PC-3 (cell line): Measurements from ENCODE around the gene CDK2AP2. TPM values are rescaled to one million over a fixed set of nuclear protein-coding genes. Genes with fewer than 3 reads are reported as not detected.
A peak's percentile ranks its signal among the peaks of the same experiment; 100 is the strongest.

Experiments
- ATAC-seq: fragments of 200-7000 bp; cut with Tn5 transposase; 2 replicates; pipeline ENCODE4 v1.9.1; 2020; ENCODE audit warnings: mild to moderate bottlenecking, moderate library complexity
- BruUV-seq: library from RNA; stranded (reverse); fragments of 400-500 nt; replicated peaks from 2 replicates; lab custom pipeline; 2021; lab: Mats Ljungman, UMichigan
- CTCF ChIA-PET: fragments of 300-600 bp; sonication (Branson Sonifier 250); formaldehyde crosslinking; loops from one replicate; lab custom pipeline; 2022; ENCODE audit warnings: antibody characterized with exemption; lab: Charles Lee
- POLR2A ChIA-PET: fragments of 300-600 bp; sonication (Branson Sonifier 250); formaldehyde crosslinking; loops from one replicate; lab custom pipeline; 2022; ENCODE audit warnings: antibody characterized with exemption; ENCODE audit not compliant: unreplicated experiment; lab: Charles Lee
- DNase-seq: peaks from one replicate; pipeline ENCODE4 v3.0.0-alpha.2; 2015
- H2AFZ ChIP-seq: fragments of 300-600 bp; sonication (generic); 2 replicates; pipeline ENCODE4 v1.6.0; 2016; ENCODE audit warnings: antibody characterized with exemption, low read length
- H3F3A ChIP-seq: fragments of 300-600 bp; sonication (generic); one replicate; pipeline ENCODE4 v1.6.0; 2017; ENCODE audit warnings: antibody characterized with exemption, low read length, control low read depth, mild to moderate bottlenecking; ENCODE audit not compliant: unreplicated experiment
- H3K27ac ChIP-seq: fragments of 300-600 bp; sonication (generic); 2 replicates; pipeline ENCODE4 v1.5.1; 2016; ENCODE audit warnings: mild to moderate bottlenecking, low read length
- H3K27me3 ChIP-seq: fragments of 300-600 bp; sonication (generic); 2 replicates; pipeline ENCODE4 v1.6.1; 2016; ENCODE audit warnings: low read length, mixed read lengths
- H3K36me3 ChIP-seq: fragments of 300-600 bp; sonication (generic); 2 replicates; pipeline ENCODE4 v1.6.1; 2016; ENCODE audit warnings: low read depth, mixed run types, low read length, mixed read lengths
- H3K4me1 ChIP-seq: fragments of 300-600 bp; sonication (generic); 2 replicates; pipeline ENCODE4 v1.5.1; 2016; ENCODE audit warnings: low read length; ENCODE audit not compliant: insufficient read depth
- H3K4me2 ChIP-seq: fragments of 300-600 bp; sonication (generic); 2 replicates; pipeline ENCODE4 v1.6.0; 2016; ENCODE audit warnings: low read length
- H3K4me3 ChIP-seq: fragments of 300-600 bp; sonication (generic); 2 replicates; pipeline ENCODE4 v1.5.1; 2016; ENCODE audit warnings: mild to moderate bottlenecking, low read length, mixed read lengths
- H3K79me2 ChIP-seq: fragments of 300-600 bp; sonication (generic); 2 replicates; pipeline ENCODE4 v1.6.1; 2017; ENCODE audit warnings: low read length, mixed read lengths
- H3K9ac ChIP-seq: fragments of 300-600 bp; sonication (generic); 2 replicates; pipeline ENCODE4 v1.6.0; 2016; ENCODE audit warnings: mild to moderate bottlenecking, low read length
- H3K9me2 ChIP-seq: fragments of 300-600 bp; sonication (generic); replicated peaks from 2 replicates; pipeline ENCODE4 v1.6.1; 2016; ENCODE audit warnings: mixed run types, low read length, mixed read lengths
- H3K9me3 ChIP-seq: fragments of 300-600 bp; sonication (generic); 2 replicates; pipeline ENCODE4 v1.6.1; 2016; ENCODE audit warnings: low read length, mixed read lengths
- H4K20me1 ChIP-seq: fragments of 300-600 bp; sonication (generic); 2 replicates; pipeline ENCODE4 v1.6.1; 2016; ENCODE audit warnings: low read length, mixed read lengths
- EZH2 ChIP-seq: fragments of 300-600 bp; sonication (generic); IDR thresholded peaks from one replicate; pipeline ENCODE4 v1.6.1; 2017; ENCODE audit warnings: antibody characterized with exemption, mild to moderate bottlenecking, low read length; ENCODE audit not compliant: unreplicated experiment
- EZH2phosphoT487 ChIP-seq: fragments of 300-600 bp; sonication (generic); IDR thresholded peaks from 2 replicates; pipeline ENCODE4 v1.6.1; 2018; ENCODE audit warnings: mild to moderate bottlenecking, antibody characterized with exemption, low read length, borderline replicate concordance
- intact Hi-C: fragments of 100-400 bp; cut with micrococcal nuclease; formaldehyde crosslinking; loops from 2 replicates; pipeline ENCODE4 v1.9.0; 2023
- total RNA-seq: library from RNA; depleted of rRNA; stranded (reverse); fragments of >200 nt; gene quantifications from 2 replicates; pipeline ENCODE4 v1.2.3, GENCODE V29; 2014
- TF ChIP-seq, protein P1 (sequence below): fragments of 300-600 bp; sonication (generic); conservative IDR thresholded peaks from 2 replicates; pipeline ENCODE4 v1.5.1; 2017; ENCODE audit warnings: antibody characterized with exemption, low read depth, mild to moderate bottlenecking, low read length

CDK2AP2 gene
- total RNA-seq, 1 experiment from 2014 or later: 87.4 TPM

DNA sequence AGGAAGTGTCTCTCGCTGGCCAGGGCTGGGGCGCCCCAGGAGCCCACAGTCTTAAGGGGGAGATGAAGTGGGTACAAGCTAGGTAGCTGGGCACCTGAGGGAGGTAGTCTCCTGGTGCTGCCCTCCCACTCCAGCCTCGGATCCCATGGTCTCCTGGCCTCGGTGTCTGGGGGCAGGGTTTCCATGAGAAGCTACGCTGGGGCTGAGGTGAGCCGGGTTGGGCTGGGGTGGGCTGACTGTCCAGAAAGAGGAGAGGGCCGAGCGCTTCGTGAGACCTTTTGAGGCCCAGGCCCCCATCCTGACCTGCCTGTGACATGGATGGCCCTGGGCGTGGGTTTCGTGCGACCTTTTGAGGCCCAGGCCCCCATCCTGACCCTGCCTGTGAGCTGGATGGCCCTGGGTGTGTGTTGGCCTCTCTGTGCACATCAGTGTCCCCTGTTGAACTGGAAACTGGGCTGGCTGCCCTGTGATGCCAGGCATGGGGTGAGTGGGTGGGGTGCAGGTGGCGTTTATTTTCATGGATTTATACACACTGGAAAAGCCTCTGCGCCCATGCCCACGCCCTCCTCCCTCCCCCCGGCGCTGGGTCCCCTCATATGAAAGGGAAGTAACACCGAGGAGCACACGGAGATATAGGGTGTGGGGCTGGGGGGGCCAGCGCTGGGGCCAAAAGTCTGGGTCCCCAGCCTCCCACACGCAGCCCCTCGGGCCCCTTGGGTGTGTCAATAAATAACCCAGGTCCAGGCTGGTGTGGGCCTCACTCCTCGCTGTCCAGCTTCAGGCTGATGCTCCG, 16.5 kb downstream of the CDK2AP2 start:
- no peaks in the 10 kb centered on the region for H4K20me1 ChIP-seq
- no peak overlapping the region for H3K9ac ChIP-seq
- TF ChIP-seq, protein P1, sequence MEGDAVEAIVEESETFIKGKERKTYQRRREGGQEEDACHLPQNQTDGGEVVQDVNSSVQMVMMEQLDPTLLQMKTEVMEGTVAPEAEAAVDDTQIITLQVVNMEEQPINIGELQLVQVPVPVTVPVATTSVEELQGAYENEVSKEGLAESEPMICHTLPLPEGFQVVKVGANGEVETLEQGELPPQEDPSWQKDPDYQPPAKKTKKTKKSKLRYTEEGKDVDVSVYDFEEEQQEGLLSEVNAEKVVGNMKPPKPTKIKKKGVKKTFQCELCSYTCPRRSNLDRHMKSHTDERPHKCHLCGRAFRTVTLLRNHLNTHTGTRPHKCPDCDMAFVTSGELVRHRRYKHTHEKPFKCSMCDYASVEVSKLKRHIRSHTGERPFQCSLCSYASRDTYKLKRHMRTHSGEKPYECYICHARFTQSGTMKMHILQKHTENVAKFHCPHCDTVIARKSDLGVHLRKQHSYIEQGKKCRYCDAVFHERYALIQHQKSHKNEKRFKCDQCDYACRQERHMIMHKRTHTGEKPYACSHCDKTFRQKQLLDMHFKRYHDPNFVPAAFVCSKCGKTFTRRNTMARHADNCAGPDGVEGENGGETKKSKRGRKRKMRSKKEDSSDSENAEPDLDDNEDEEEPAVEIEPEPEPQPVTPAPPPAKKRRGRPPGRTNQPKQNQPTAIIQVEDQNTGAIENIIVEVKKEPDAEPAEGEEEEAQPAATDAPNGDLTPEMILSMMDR: no peak
- no peak for TF ChIP-seq EZH2phosphoT487
- no peak for TF ChIP-seq EZH2
- no peak overlapping the region for H3K27ac ChIP-seq
- BruUV-seq: no TSS peak
- DNase-seq (no peak), ATAC-seq (no peak; the same call in 1 of the 2 replicates)
- H3K27me3 ChIP-seq: no peaks in the 10 kb centered on the region
- no peak overlapping the region for H2AFZ ChIP-seq
- no peaks in the 10 kb centered on the region for H3K9me3 ChIP-seq
- ChIA-PET POLR2A (no interaction called here), CTCF (no interaction called here)
- no peaks in the 10 kb centered on the region; the same call in 1 of the 2 replicates for H3K36me3 ChIP-seq
- no peaks in the 10 kb centered on the region for H3K79me2 ChIP-seq
- intact Hi-C loops: no loop called here
- H3F3A ChIP-seq: no peaks in the 10 kb centered on the region
- H3K4me3 ChIP-seq: no peak overlapping the region
- H3K4me1 ChIP-seq: no peaks in the 10 kb centered on the region
- H3K9me2 ChIP-seq: no peaks in the 10 kb centered on the region
- no peak overlapping the region for H3K4me2 ChIP-seq

- H3F3A ChIP-seq: no peaks in the 10 kb centered on the region
- H3K79me2 ChIP-seq: no peaks in the 10 kb centered on the region
- no TSS peak for BruUV-seq
- H3K27me3 ChIP-seq: no peaks in the 10 kb centered on the region
- H2AFZ ChIP-seq: no peak overlapping the region
- no peak overlapping the region for H3K4me2 ChIP-seq
- H3K9me3 ChIP-seq: no peaks in the 10 kb centered on the region
- no peak for TF ChIP-seq EZH2phosphoT487
- TF ChIP-seq, protein P1: no peak
- TF ChIP-seq EZH2: no peak
- no peaks in the 10 kb centered on the region; the same call in 1 of the 2 replicates for H3K36me3 ChIP-seq
- no peaks in the 10 kb centered on the region for H4K20me1 ChIP-seq
- H3K9ac ChIP-seq: no peak overlapping the region
- ChIA-PET POLR2A (no interaction called here), CTCF (no interaction called here)
- intact Hi-C loops: no loop called here
- no peaks in the 10 kb centered on the region for H3K9me2 ChIP-seq
- H3K27ac ChIP-seq: no peak overlapping the region
- DNase-seq: no peak
- H3K4me3 ChIP-seq: no peak overlapping the region
- ATAC-seq: 0 out of 2 replicates have a peak, but pooled peaks have one; percentile 7
- no peaks in the 10 kb centered on the region for H3K4me1 ChIP-seq
These were observed 17.3 kb downstream of the CDK2AP2 start for GRCh38 chr11:67490727-67491065.
